ENCODE measurements around the gene NBEA. TPM values are rescaled to one million over a fixed set of nuclear protein-coding genes. Genes with fewer than 3 reads are reported as not detected.
A peak's percentile ranks its signal among the peaks of the same experiment; 100 is the strongest.

NBEA gene
- total and polyA plus RNA-seq, 2 experiments from 2014 or later = 9.1 to 29.1 TPM

GRCh38 chr13:34951528-34951927 is 9.5 kb downstream of the NBEA start:
- DNase-seq (ENCODE audit: low spot score) (peak; percentile 31), ATAC-seq (peak; percentile 85)
- Histone ChIP-seq H3K9me2 (ENCODE audit: insufficient read depth) (no peaks in the 10 kb centered on the region), H3K27me3 (ENCODE audit: insufficient read depth) (no peaks in the 10 kb centered on the region), H3K4me3 (no peak overlapping the region), H2AFZ (no peak overlapping the region), H3K79me2 (replicated peaks; ENCODE audit: insufficient read depth) (peaks cover 100% of the 10 kb centered on the region), H3K27ac (ENCODE audit: low read depth) (peak overlapping the region; percentile 36; the same call in 1 of the 2 replicates), H3K36me3 (ENCODE audit: insufficient read depth) (peaks cover 16% of the 10 kb centered on the region), H3K4me2 (peak overlapping the region; percentile 33), H3K4me1 (ENCODE audit: insufficient read depth) (peaks cover 39% of the 10 kb centered on the region), H4K20me1 (replicated peaks; ENCODE audit: insufficient read depth) (peaks cover 5% of the 10 kb centered on the region; the same call in 1 of the 2 replicates), H3F3A (replicated peaks; ENCODE audit: low read depth) (no peaks in the 10 kb centered on the region)
- Mint-ChIP-seq H3K36me3 (ENCODE audit: low read depth) (peaks cover 46% of the 10 kb centered on the region), H3K4me3 (no peak overlapping the region), H3K9me3 (peaks cover 28% of the 10 kb centered on the region), H3K27me3 (ENCODE audit: insufficient read depth, low read depth, poor library complexity) (no peaks in the 10 kb centered on the region), H3K4me1 (peaks cover 40% of the 10 kb centered on the region), H3K27ac (0 out of 2 replicates have a peak overlapping the region, but pooled peaks have one; percentile 16)
- no peak for TF ChIP-seq ETS1 (IDR thresholded peaks at IDR 0.05)
- TF ChIP-seq ZNF462 (CRISPR knock-in tag; IDR thresholded peaks at IDR 0.05) = peak; percentile 82

- Mint-ChIP-seq H3K27me3 (ENCODE audit: insufficient read depth, low read depth, poor library complexity) (peaks cover 2% of the 10 kb centered on the region), H3K27ac (no peak overlapping the region), H3K4me1 (peaks cover 35% of the 10 kb centered on the region), H3K36me3 (ENCODE audit: low read depth) (peaks cover 15% of the 10 kb centered on the region), H3K9me3 (peaks cover 7% of the 10 kb centered on the region), H3K4me3 (no peak overlapping the region)
- Histone ChIP-seq H2AFZ (no peak overlapping the region), H3K27ac (ENCODE audit: low read depth) (no peak overlapping the region), H3K79me2 (replicated peaks; ENCODE audit: insufficient read depth) (peaks cover 83% of the 10 kb centered on the region), H3K4me3 (no peak overlapping the region), H3K36me3 (ENCODE audit: insufficient read depth) (peaks cover under 1% of the 10 kb centered on the region; the same call in 1 of the 2 replicates), H3K27me3 (ENCODE audit: insufficient read depth) (no peaks in the 10 kb centered on the region), H3K4me2 (no peak overlapping the region; the same call in 1 of the 2 replicates), H3K4me1 (ENCODE audit: insufficient read depth) (peaks cover 31% of the 10 kb centered on the region), H3K9me2 (ENCODE audit: insufficient read depth) (no peaks in the 10 kb centered on the region), H4K20me1 (replicated peaks; ENCODE audit: insufficient read depth) (peaks cover 9% of the 10 kb centered on the region; the same call in 1 of the 2 replicates), H3F3A (replicated peaks; ENCODE audit: low read depth) (no peaks in the 10 kb centered on the region)
- ATAC-seq = no peak
- DNase-seq (ENCODE audit: low spot score) = no peak
- TF ChIP-seq REST (IDR thresholded peaks at IDR 0.05; ENCODE audit: unreplicated experiment) = no peak
- TF ChIP-seq ZNF331 (CRISPR knock-in tag; IDR thresholded peaks at IDR 0.05; ENCODE audit: low read depth) = no peak
- TF ChIP-seq CTCF (conservative IDR thresholded peaks at IDR 0.05; ENCODE audit: low read depth in 2 of 2) = no peak
- no peak for TF ChIP-seq EZH2phosphoT487 (IDR thresholded peaks at IDR 0.05; ENCODE audit: unreplicated experiment)
- no peak for TF ChIP-seq NANOG (IDR thresholded peaks at IDR 0.05; ENCODE audit: borderline replicate concordance)
- no peak for TF ChIP-seq STAT1 (IDR thresholded peaks at IDR 0.05; ENCODE audit: unreplicated experiment)
Observed at GRCh38 chr13:34959489-34959888, 17.4 kb downstream of the NBEA start.

Measured in GM23338 (cell line).